H1 (cell line): ENCODE measurements around the gene ABTB1. TPM values are rescaled to one million over a fixed set of nuclear protein-coding genes. Genes with fewer than 3 reads are reported as not detected.

Experiments
- CTCF ChIA-PET: fragments of 300-600 bp; sonication (Branson Sonifier 250); formaldehyde crosslinking; loops from one replicate; lab custom pipeline; 2021; ENCODE audit not compliant: partially characterized antibody; lab: Charles Lee
- POLR2A ChIA-PET: fragments of 300-600 bp; sonication (Branson Sonifier 250); formaldehyde crosslinking; loops from one replicate; lab custom pipeline; 2021; ENCODE audit warnings: inconsistent platforms; ENCODE audit not compliant: partially characterized antibody; lab: Charles Lee
- DNase-seq, 2 experiments: peaks; one replicate each; pipeline versions ENCODE4 v3.0.0 to v3.0.0-alpha.2; 2010 to 2022; ENCODE audit warnings: low spot score in 2 of 2, low read depth in 1 of 2, mixed read lengths in 1 of 2
- FAIRE-seq: peaks from 2 replicates; lab custom pipeline; 2011; peaks lifted over from hg19 to GRCh38; lab: Jason Lieb, UNC
- H2AFZ ChIP-seq: 2 replicates; pipeline ENCODE4 v1.8.1; 2012; ENCODE audit warnings: low read length, inconsistent platforms
- H2AK5ac ChIP-seq: 2 replicates; pipeline ENCODE4 v1.6.1; 2013; ENCODE audit warnings: low read depth, low read length
- H2BK120ac ChIP-seq: replicated peaks from 2 replicates; pipeline ENCODE3; 2013; ENCODE audit warnings: low read depth, low read length, inconsistent platforms
- H2BK12ac ChIP-seq: 2 replicates; pipeline ENCODE4 v1.6.1; 2013; ENCODE audit warnings: low read depth, low read length
- H2BK15ac ChIP-seq: 2 replicates; pipeline ENCODE4 v1.6.1; 2013; ENCODE audit warnings: low read length
- H2BK20ac ChIP-seq: 2 replicates; pipeline ENCODE4 v1.6.1; 2013; ENCODE audit warnings: low read length
- H2BK5ac ChIP-seq: 2 replicates; pipeline ENCODE4 v1.6.1; 2013; ENCODE audit warnings: low read depth, low read length
- H3K14ac ChIP-seq: 2 replicates; pipeline ENCODE4 v1.6.1; 2013; ENCODE audit warnings: inconsistent platforms; ENCODE audit not compliant: insufficient read length
- H3K18ac ChIP-seq: 2 replicates; pipeline ENCODE4 v1.6.1; 2013; ENCODE audit warnings: low read length; ENCODE audit errors: extremely low read depth
- H3K23ac ChIP-seq: 2 replicates; pipeline ENCODE4 v1.6.1; 2013; ENCODE audit warnings: inconsistent platforms; ENCODE audit not compliant: insufficient read length
- H3K23me2 ChIP-seq: 2 replicates; pipeline ENCODE4 v1.6.1; 2013; ENCODE audit warnings: low read depth, low read length
- H3K27ac ChIP-seq: 2 replicates; pipeline ENCODE4 v1.6.1; 2011; ENCODE audit warnings: low read depth, low read length, inconsistent platforms
- H3K27me3 ChIP-seq, 4 experiments: replicated peaks in 1 of 4; 1 replicate in 1 of 4; 2 replicates in 3 of 4; pipeline versions ENCODE4 v1.6.1 to v1.8.1; 2011 to 2013; ENCODE audit warnings: low read length in 3 of 4, mild to moderate bottlenecking in 3 of 4, inconsistent platforms in 2 of 4, mixed read lengths in 2 of 4, moderate library complexity in 1 of 4; ENCODE audit not compliant: control insufficient read depth in 3 of 4, insufficient read depth in 3 of 4; ENCODE audit errors: extremely low read depth in 1 of 4
- H3K36me3 ChIP-seq, 4 experiments: 2 replicates each; pipeline versions ENCODE4 v1.6.1 to v1.8.1; 2011 to 2013; ENCODE audit warnings: mild to moderate bottlenecking in 4 of 4, low read length in 3 of 4, moderate library complexity in 2 of 4, control low read depth in 1 of 4, inconsistent platforms in 1 of 4; ENCODE audit not compliant: insufficient read depth in 4 of 4, control insufficient read depth in 2 of 4
- H3K4ac ChIP-seq: replicated peaks from 2 replicates; pipeline ENCODE3; 2013; ENCODE audit warnings: low read length, low read depth, mixed read lengths, inconsistent platforms; ENCODE audit not compliant: insufficient read length
- H3K4me1 ChIP-seq, 4 experiments: replicated peaks in 1 of 4; 1 replicate in 1 of 4; 2 replicates in 3 of 4; pipeline versions ENCODE4 v1.6.1 to v1.8.1; 2011 to 2013; ENCODE audit warnings: low read length in 3 of 4, inconsistent platforms in 2 of 4, mixed read lengths in 1 of 4; ENCODE audit not compliant: insufficient read depth in 4 of 4, control insufficient read depth in 3 of 4
- H3K4me2 ChIP-seq, 2 experiments: 2 replicates each; pipeline versions ENCODE4 v1.6.1 to v1.8.1; 2011 to 2013; ENCODE audit warnings: low read depth in 2 of 2, low read length in 2 of 2, control low read depth in 1 of 2, inconsistent platforms in 1 of 2, mild to moderate bottlenecking in 1 of 2; ENCODE audit not compliant: insufficient read depth in 1 of 2
- H3K4me3 ChIP-seq, 4 experiments: fragments of 200-600, 300-600 bp in 1 of 4; sonication (generic), shearing (Covaris generic), sonication (Bioruptor Twin) in 1 of 4; 2 replicates each; pipeline versions ENCODE4 v1.5.1 to v1.8.1; 2011 to 2016; ENCODE audit warnings: low read length in 4 of 4, low read depth in 3 of 4, control low read depth in 2 of 4, inconsistent platforms in 2 of 4, mild to moderate bottlenecking in 2 of 4, mixed read lengths in 1 of 4, moderate library complexity in 1 of 4; ENCODE audit not compliant: insufficient read depth in 2 of 4; ENCODE audit errors: extremely low read depth in 1 of 4
- H3K56ac ChIP-seq: replicated peaks from 2 replicates; pipeline ENCODE3; 2013; ENCODE audit warnings: low read depth, mild to moderate bottlenecking, mixed read lengths, low read length, inconsistent platforms; ENCODE audit not compliant: insufficient read length
- H3K79me1 ChIP-seq: 2 replicates; pipeline ENCODE4 v1.6.1; 2013; ENCODE audit warnings: low read depth, low read length, control low read depth
- H3K79me2 ChIP-seq, 2 experiments: 2 replicates each; pipeline versions ENCODE4 v1.6.1 to v1.8.1; 2012 to 2013; ENCODE audit warnings: low read length in 2 of 2, mild to moderate bottlenecking in 2 of 2, inconsistent platforms in 1 of 2; ENCODE audit not compliant: insufficient read depth in 2 of 2, control insufficient read depth in 1 of 2
- H3K9ac ChIP-seq, 4 experiments: replicated peaks in 1 of 4; 1 replicate in 1 of 4; 2 replicates in 3 of 4; pipeline versions ENCODE4 v1.6.1 to v1.8.1; 2011 to 2013; ENCODE audit warnings: low read depth in 3 of 4, low read length in 3 of 4, control low read depth in 2 of 4, mild to moderate bottlenecking in 2 of 4, moderate library complexity in 2 of 4, inconsistent platforms in 1 of 4; ENCODE audit errors: extremely low read depth in 1 of 4
- H3K9me3 ChIP-seq, 2 experiments: 2 replicates each; pipeline versions ENCODE4 v1.6.1 to v1.8.1; 2012 to 2013; ENCODE audit warnings: mild to moderate bottlenecking in 2 of 2, moderate library complexity in 2 of 2, control low read depth in 1 of 2, inconsistent platforms in 1 of 2, low read depth in 1 of 2, low read length in 1 of 2, mixed read lengths in 1 of 2; ENCODE audit not compliant: insufficient read depth in 2 of 2
- H4K20me1 ChIP-seq, 2 experiments: replicated peaks in 1 of 2; 2 replicates each; pipeline versions ENCODE3 to v1.8.1; 2011 to 2013; ENCODE audit warnings: inconsistent platforms in 2 of 2, low read length in 2 of 2, mild to moderate bottlenecking in 1 of 2; ENCODE audit not compliant: insufficient read depth in 2 of 2, control insufficient read depth in 1 of 2
- H4K5ac ChIP-seq: 2 replicates; pipeline ENCODE4 v1.6.1; 2013; ENCODE audit warnings: low read length, low read depth, mixed read lengths, inconsistent platforms; ENCODE audit not compliant: insufficient read length
- H4K8ac ChIP-seq: 2 replicates; pipeline ENCODE4 v1.8.0; 2013; ENCODE audit warnings: mild to moderate bottlenecking, moderate library complexity, low read length, inconsistent platforms; ENCODE audit not compliant: insufficient read depth; ENCODE audit errors: extremely low read depth
- H4K91ac ChIP-seq: replicated peaks from 2 replicates; pipeline ENCODE3; 2013; ENCODE audit warnings: low read length, mixed read lengths, inconsistent platforms; ENCODE audit not compliant: insufficient read length
- ASH2L ChIP-seq: fragments of 200-600, 300-600 bp; sonication (generic); IDR thresholded peaks from one replicate; pipeline ENCODE4 v1.7.1; 2017; ENCODE audit warnings: low read length
- HDAC6 ChIP-seq: IDR thresholded peaks from one replicate; pipeline ENCODE4 v1.7.1; 2012; ENCODE audit warnings: low read depth, mild to moderate bottlenecking, inconsistent platforms, low read length, moderate library complexity
- TAF7 ChIP-seq: optimal IDR thresholded peaks from 2 replicates; pipeline ENCODE3; 2011; ENCODE audit warnings: low read depth, mild to moderate bottlenecking, inconsistent platforms, low read length, moderate library complexity, borderline replicate concordance
- USF2 ChIP-seq: IDR thresholded peaks from 2 replicates; pipeline ENCODE4 v1.6.1; 2011; ENCODE audit warnings: low read length, improper control_type of control experiment
- WGBS, 2 experiments: shearing (Covaris generic) in 1 of 2; methylation state at CpG; one replicate each; pipeline versions ENCODE4 v1.1.6 to v1.1.7; 2013 to 2015; ENCODE audit warnings: low lambda C conversion rate in 2 of 2, mixed read lengths in 2 of 2, inconsistent platforms in 1 of 2, low coverage in 1 of 2, missing lambda C conversion rate in 1 of 2; ENCODE audit not compliant: insufficient replicate concordance in 2 of 2, insufficient coverage in 1 of 2, insufficient read length in 1 of 2; ENCODE audit errors: extremely low coverage in 1 of 2, missing lambda C conversion rate in 1 of 2; 5-methylcytosine and 5-hydroxymethylcytosine counted together
- polyA plus RNA-seq, 7 experiments: library from polyadenylated mRNA; depleted of rRNA in 3 of 7; stranded (reverse) in 5 of 7; unstranded in 2 of 7; fragments of >200 nt in 5 of 7; fragments of 200-250 nt in 2 of 7; gene quantifications; 1 replicate in 5 of 7; 2 replicates in 1 of 7; 4 replicates in 1 of 7; pipeline versions ENCODE4 v1.2.1 to v1.2.3, GENCODE V29; 2011 to 2013; ENCODE audit warnings: missing spikeins in 2 of 7, mixed read lengths in 2 of 7
- total RNA-seq: library from RNA; stranded (reverse); fragmentation: NEBNext Ultra II Directional; extraction: Animal tissue kit (Norgen Biotek cat#: 25700); gene quantifications from 2 replicates; pipeline ENCODE4 v1.2.1, GENCODE V29; 2021

The ABTB1 gene
- total and polyA plus RNA-seq, 2 of the 8 experiments (the other 6 are each of a cell fraction or from before 2014, with no cell fraction given), result 7.1 to 9.4 TPM

- WGBS, 2 experiments, result 91% methylated on average over 7 of the region's 8 CpGs; no CpG with 5 or more reads in 1 of the 2 experiments
- POLR2A ChIA-PET, result no interaction called here
- H3K27me3 ChIP-seq, result no peaks in the 10 kb centered on the region; a peak in 2 of 7 replicates
Observed at GRCh38 chr3:127674790-127675189, 2.0 kb downstream of the ABTB1 start.

More at GRCh38 chr3:127674790-127675189, 2.0 kb downstream of the ABTB1 start:
- CTCF ChIA-PET, result interaction anchor here (0.7 kb wide), 1 partner anchor 16 kb away, joined by 3 read pairs; no protein-coding TSS in a partner anchor
- Histone ChIP-seq H2BK12ac (no peak overlapping the region), H3K9me3 (no peaks in the 10 kb centered on the region), H3K4ac (no peak overlapping the region), H3K23ac (no peak overlapping the region), H3K23me2 (peaks cover 12% of the 10 kb centered on the region; the same call in 1 of the 2 replicates), H3K4me1 (peaks cover 0 to 14% (median 10%) of the 10 kb centered on the region in 4 experiments; a peak in 6 of 7 replicates), H2BK20ac (no peak overlapping the region), H3K4me3 (no peak overlapping the region), H2BK5ac (no peak overlapping the region), H2BK120ac (no peak overlapping the region), H4K20me1 (no peaks in the 10 kb centered on the region), H3K79me1 (no peaks in the 10 kb centered on the region)
- FAIRE-seq, result no peak
- no peak for TF ChIP-seq ASH2L
- no peak for TF ChIP-seq USF2
- TF ChIP-seq HDAC6, result no peak
- no peak for TF ChIP-seq TAF7
- TF ChIP-seq, all 59 proteins: peak for 0
- H2BK15ac ChIP-seq, result no peak overlapping the region
- no peak overlapping the region for H3K14ac ChIP-seq
- H3K4me2 ChIP-seq, result no peak overlapping the region; a peak in 1 of 4 replicates
- DNase-seq, result peak in 1 of 2 experiments; percentile 33
- H4K8ac ChIP-seq, result no peak overlapping the region
- no peak overlapping the region for H3K9ac ChIP-seq
- no peaks in the 10 kb centered on the region for H3K36me3 ChIP-seq
- H3K27ac ChIP-seq, result no peak overlapping the region
- H3K56ac ChIP-seq, result no peak overlapping the region
- no peak overlapping the region for H3K18ac ChIP-seq
- H4K5ac ChIP-seq, result no peak overlapping the region
- no peaks in the 10 kb centered on the region for H3K79me2 ChIP-seq
- no peak overlapping the region for H4K91ac ChIP-seq
- no peak overlapping the region for H2AK5ac ChIP-seq
- H2AFZ ChIP-seq, result no peak overlapping the region
